Measurements from ENCODE around the gene LIN28A.

DNA sequence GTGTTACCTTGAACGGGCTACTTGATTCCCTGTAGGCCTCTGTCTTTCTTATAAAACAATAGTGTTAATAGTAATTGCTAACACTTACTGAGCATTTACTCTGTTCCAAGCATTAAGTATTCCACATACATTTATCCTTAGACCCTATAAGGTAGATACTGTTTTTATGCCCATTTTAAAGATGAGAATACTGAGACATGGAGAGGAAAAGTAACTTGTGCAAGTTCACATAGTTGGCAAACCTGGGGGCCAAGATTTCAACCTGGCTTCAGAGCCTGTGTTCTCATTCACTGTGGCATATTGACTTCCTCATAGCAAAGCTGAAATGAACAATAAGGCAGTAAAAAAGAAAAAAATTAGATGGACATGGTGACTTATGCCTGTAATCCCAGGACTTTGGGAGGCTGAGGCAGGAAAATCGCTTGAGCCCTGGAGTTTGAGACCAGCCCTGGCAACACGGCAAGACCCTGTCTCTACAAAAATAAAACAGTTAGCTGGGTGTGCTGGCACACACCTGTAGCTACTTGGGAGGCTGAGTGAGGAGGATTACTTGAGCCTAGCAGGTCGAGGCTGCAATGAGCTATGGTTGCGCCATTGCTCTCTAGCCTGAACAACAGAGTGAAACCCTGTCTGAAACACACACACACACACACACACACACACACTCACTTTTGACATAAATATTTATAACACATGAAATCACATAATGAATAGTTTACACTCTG is 42.0 kb downstream of the LIN28A start:
- TF ChIP-seq POLR2A (IDR thresholded peaks at IDR 0.05) (no peak), CTCF (IDR thresholded peaks at IDR 0.05) (no peak)
